NB4 (cell line): Measurements from ENCODE around the gene SEMA6A.

ENCODE experiments used
- DNase-seq: peaks from one replicate; pipeline ENCODE4 v3.0.0; 2010; ENCODE audit warnings: low read depth
- H3K4me3 ChIP-seq: one replicate; pipeline ENCODE4 v1.5.1; 2011; ENCODE audit warnings: mild to moderate bottlenecking, low read depth, low read length, moderate library complexity
- CTCF ChIP-seq: IDR thresholded peaks from one replicate; pipeline ENCODE4 v1.5.1; 2012; ENCODE audit warnings: low read depth, low read length
- MYC ChIP-seq: IDR thresholded peaks from 2 replicates; pipeline ENCODE4 v1.6.1; 2011; ENCODE audit warnings: low read depth, low read length
- POLR2A ChIP-seq: IDR thresholded peaks from 2 replicates; pipeline ENCODE4 v1.6.1; 2011; ENCODE audit warnings: mild to moderate bottlenecking; ENCODE audit not compliant: insufficient read length; ENCODE audit errors: extremely low read depth
- TF ChIP-seq, protein P1 (sequence below): IDR thresholded peaks from 2 replicates; pipeline ENCODE4 v1.6.1; 2011; ENCODE audit warnings: low read depth, low read length

The SEMA6A gene

DNA sequence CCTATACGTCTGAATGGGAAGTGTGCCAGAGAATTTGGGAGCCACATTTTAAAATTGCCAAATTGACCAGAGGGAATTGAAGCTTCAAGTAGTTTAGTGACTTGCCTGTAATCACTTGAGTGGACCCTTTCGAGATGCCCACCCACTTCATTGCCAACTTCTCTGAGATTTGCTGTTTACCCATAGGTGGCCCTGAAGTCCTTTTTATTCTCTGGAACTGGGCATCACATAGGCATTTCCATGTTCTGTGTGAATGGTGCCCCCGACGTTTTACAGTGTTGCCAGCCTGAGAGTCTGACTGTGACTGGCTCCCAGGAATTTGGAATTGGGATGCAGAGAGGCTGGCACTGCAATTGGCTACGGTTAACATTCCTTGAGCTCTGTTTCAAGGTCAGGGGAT lies 158.6 kb downstream of the SEMA6A start:
- H3K4me3 ChIP-seq: no peak overlapping the region
- TF ChIP-seq, protein P1, sequence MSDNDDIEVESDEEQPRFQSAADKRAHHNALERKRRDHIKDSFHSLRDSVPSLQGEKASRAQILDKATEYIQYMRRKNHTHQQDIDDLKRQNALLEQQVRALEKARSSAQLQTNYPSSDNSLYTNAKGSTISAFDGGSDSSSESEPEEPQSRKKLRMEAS: no peak
- no peak for TF ChIP-seq CTCF
- TF ChIP-seq POLR2A: no peak
- TF ChIP-seq MYC: no peak
- DNase-seq: no peak

DNA sequence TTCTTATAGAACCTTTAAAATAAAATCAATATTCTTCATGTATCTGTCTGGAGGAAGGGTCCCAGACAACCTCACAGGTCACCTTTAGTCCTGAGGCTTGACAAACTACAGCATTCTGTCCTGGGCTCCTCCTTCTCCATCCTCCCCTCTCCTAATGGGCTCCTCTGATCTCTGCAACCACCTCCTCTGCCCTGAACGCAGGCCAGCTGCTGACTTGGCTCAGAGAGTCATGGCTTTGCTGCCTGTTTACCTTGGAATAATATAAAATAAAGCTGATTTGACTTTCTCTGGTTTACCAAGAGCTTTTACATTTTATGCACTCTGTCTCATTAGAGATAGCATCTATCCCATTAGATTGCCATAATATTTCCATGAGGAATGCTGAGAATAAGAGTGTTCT lies 159.4 kb downstream of the SEMA6A start:
- TF ChIP-seq CTCF (no peak), MYC (no peak), POLR2A (no peak)
- TF ChIP-seq, protein P1: no peak
- DNase-seq: no peak
- H3K4me3 ChIP-seq: no peak overlapping the region

- no peak overlapping the region for H3K4me3 ChIP-seq
- TF ChIP-seq CTCF: no peak
- TF ChIP-seq, protein P1: no peak
- no peak for TF ChIP-seq POLR2A
- no peak for TF ChIP-seq MYC
- DNase-seq: no peak
Observed at GRCh38 chr5:116411101-116411571, 163.5 kb downstream of the SEMA6A start.

DNA sequence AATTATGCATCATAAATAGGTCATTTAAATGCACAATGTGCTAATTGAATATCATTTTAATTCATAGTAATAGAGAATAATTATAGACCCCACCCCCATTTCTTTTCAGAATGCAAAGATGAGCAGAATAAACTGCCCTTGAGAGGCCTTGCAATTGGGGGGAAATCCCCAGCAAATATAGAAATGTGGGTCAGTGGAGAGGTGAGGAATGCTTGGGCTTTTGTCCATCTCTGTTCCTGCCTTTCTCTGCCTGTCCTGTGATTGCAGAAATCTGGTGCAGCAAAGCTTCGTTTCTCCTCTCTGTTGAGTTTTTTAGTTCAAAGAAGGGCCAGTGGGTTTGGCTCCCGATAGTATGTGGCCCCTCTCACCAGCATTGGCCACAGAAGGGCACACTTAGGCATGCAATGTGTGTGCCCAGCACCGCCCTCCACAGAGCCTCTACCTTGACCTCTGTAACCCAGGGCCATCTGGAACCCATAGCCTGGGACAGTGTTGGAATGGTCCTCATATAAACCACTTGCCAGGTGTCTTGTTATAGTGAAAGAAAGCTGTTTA lies 164.2 kb downstream of the SEMA6A start:
- TF ChIP-seq CTCF: no peak
- TF ChIP-seq, protein P1: no peak
- no peak for TF ChIP-seq MYC
- no peak for TF ChIP-seq POLR2A
- H3K4me3 ChIP-seq: no peak overlapping the region
- DNase-seq: no peak

GRCh38 chr5:116409591-116410296 lies 164.9 kb downstream of the SEMA6A start:
- DNase-seq: no peak
- H3K4me3 ChIP-seq: no peak overlapping the region
- no peak for TF ChIP-seq CTCF
